A673 (cell line): ENCODE data around the gene NEURL1. TPM values are rescaled to one million over a fixed set of nuclear protein-coding genes. Genes with fewer than 3 reads are reported as not detected.
"Not testable (repeated sequence)": the region's sequence is repeated elsewhere in the genome, so short reads cannot be mapped to it uniquely, and the experiment has no call there.

Experiments
- BruUV-seq: library from RNA; stranded (reverse); fragments of 400-500 nt; replicated peaks from 2 replicates; lab custom pipeline; 2021; lab: Mats Ljungman, UMichigan
- CTCF ChIA-PET: fragments of 300-600 bp; sonication (Branson Sonifier 250); formaldehyde crosslinking; loops from one replicate; lab custom pipeline; 2022; ENCODE audit warnings: antibody characterized with exemption; lab: Charles Lee
- POLR2A ChIA-PET: fragments of 300-600 bp; sonication (Branson Sonifier 250); formaldehyde crosslinking; loops from one replicate; lab custom pipeline; 2022; ENCODE audit warnings: antibody characterized with exemption; ENCODE audit not compliant: low non-redundant PET; lab: Charles Lee
- DNase-seq: peaks from one replicate; pipeline ENCODE4 v3.0.0-alpha.2; 2015; ENCODE audit warnings: low spot score
- H3K27ac ChIP-seq: fragments of 200-600 bp; sonication (generic); 2 replicates; pipeline ENCODE4 v1.5.1; 2016; ENCODE audit warnings: mixed run types, low read depth, mild to moderate bottlenecking, mixed read lengths, antibody characterized with exemption, low read length; ENCODE audit not compliant: poor library complexity, severe bottlenecking
- H3K27me3 ChIP-seq: fragments of 200-600 bp; sonication (generic); replicated peaks from 2 replicates; pipeline ENCODE4 v1.6.1; 2017; ENCODE audit warnings: mixed run types, low read depth, mild to moderate bottlenecking, mixed read lengths, antibody characterized with exemption, low read length; ENCODE audit not compliant: insufficient read depth, poor library complexity
- H3K36me3 ChIP-seq: fragments of 200-600 bp; sonication (generic); 2 replicates; pipeline ENCODE4 v1.6.1; 2016; ENCODE audit warnings: mixed run types, mild to moderate bottlenecking, mixed read lengths, antibody characterized with exemption, low read length; ENCODE audit not compliant: insufficient read depth, poor library complexity, severe bottlenecking
- H3K4me1 ChIP-seq: fragments of 200-600 bp; sonication (generic); 2 replicates; pipeline ENCODE4 v1.6.1; 2017; ENCODE audit warnings: mixed run types, mild to moderate bottlenecking, mixed read lengths, antibody characterized with exemption, low read length; ENCODE audit not compliant: insufficient read depth, poor library complexity, severe bottlenecking
- H3K4me3 ChIP-seq: fragments of 200-600 bp; sonication (generic); 2 replicates; pipeline ENCODE4 v1.5.1; 2016; ENCODE audit warnings: low read depth, mixed run types, mild to moderate bottlenecking, mixed read lengths, low read length; ENCODE audit not compliant: poor library complexity, severe bottlenecking
- H3K9me3 ChIP-seq: fragments of 200-600 bp; sonication (generic); 2 replicates; pipeline ENCODE4 v1.6.1; 2016; ENCODE audit warnings: mixed run types, low read depth, mild to moderate bottlenecking, mixed read lengths, antibody characterized with exemption, low read length; ENCODE audit not compliant: poor library complexity, severe bottlenecking
- CTCF ChIP-seq: fragments of 300-800, 200-600 bp; sonication (generic); conservative IDR thresholded peaks from 2 replicates; pipeline ENCODE4 v1.5.1; 2017; ENCODE audit warnings: low read depth, mild to moderate bottlenecking, antibody characterized with exemption, low read length, moderate library complexity, mixed read lengths
- EZH2 ChIP-seq: fragments of 200-600 bp; sonication (generic); IDR thresholded peaks from 2 replicates; pipeline ENCODE4 v1.6.1; 2017; ENCODE audit warnings: borderline replicate concordance, low read depth, mild to moderate bottlenecking, mixed read lengths, antibody characterized with exemption, low read length; ENCODE audit not compliant: poor library complexity, severe bottlenecking
- intact Hi-C: fragments of 100-400 bp; cut with micrococcal nuclease; formaldehyde crosslinking; loops from one replicate; pipeline ENCODE4 v1.10.0; 2022; ENCODE audit not compliant: unreplicated experiment
- total RNA-seq: library from RNA; stranded (reverse); gene quantifications from 2 replicates; pipeline ENCODE4 v1.2.3, GENCODE V29; 2021

NEURL1 gene
- total RNA-seq, 1 experiment from 2014 or later: 0.52 TPM

GRCh38 chr10:103500481-103500880 is 7.0 kb downstream of the NEURL1 start:
- TF ChIP-seq EZH2 (no peak), CTCF (no peak)
- Histone ChIP-seq H3K9me3 (no peaks in the 10 kb centered on the region), H3K27me3 (peaks cover 30% of the 10 kb centered on the region), H3K36me3 (no peaks in the 10 kb centered on the region), H3K4me3 (no peak overlapping the region), H3K27ac (no peak overlapping the region), H3K4me1 (no peaks in the 10 kb centered on the region)
- no peak for DNase-seq
- no TSS peak for BruUV-seq
- POLR2A ChIA-PET: no interaction called here
- intact Hi-C loops: no loop called here
- CTCF ChIA-PET: no interaction called here

- CTCF ChIA-PET: no interaction called here
- H3K9me3 ChIP-seq: no peaks in the 10 kb centered on the region
- POLR2A ChIA-PET: interaction anchor here (0.6 kb wide), 1 partner anchor 48 kb away, joined by 3 read pairs; no protein-coding TSS in a partner anchor
- no peak for TF ChIP-seq CTCF
- TF ChIP-seq EZH2: no peak
- no TSS peak for BruUV-seq
- intact Hi-C loops: no loop called here
- H3K27ac ChIP-seq: no peak overlapping the region
- H3K4me3 ChIP-seq: no peak overlapping the region
- H3K36me3 ChIP-seq: no peaks in the 10 kb centered on the region
- no peak for DNase-seq
- H3K27me3 ChIP-seq: peaks cover 23% of the 10 kb centered on the region
- H3K4me1 ChIP-seq: no peaks in the 10 kb centered on the region
Measured at GRCh38 chr10:103501186-103501585, 7.7 kb downstream of the NEURL1 start.

GRCh38 chr10:103502849-103503660 is 9.6 kb downstream of the NEURL1 start:
- DNase-seq: no peak
- Histone ChIP-seq H3K36me3 (no peaks in the 10 kb centered on the region), H3K4me3 (no peak overlapping the region), H3K4me1 (no peaks in the 10 kb centered on the region), H3K9me3 (no peaks in the 10 kb centered on the region), H3K27me3 (peaks cover 6% of the 10 kb centered on the region), H3K27ac (no peak overlapping the region)
- TF ChIP-seq CTCF (no peak), EZH2 (no peak)
- BruUV-seq: no TSS peak
- ChIA-PET CTCF (no interaction called here), POLR2A (no interaction called here)
- intact Hi-C loops: no loop called here

GRCh38 chr10:103503777-103504176 is 10.3 kb downstream of the NEURL1 start:
- H3K27ac ChIP-seq, H3K4me3 ChIP-seq, BruUV-seq, CTCF ChIA-PET, DNase-seq, intact Hi-C loops, H3K9me3 ChIP-seq, H3K4me1 ChIP-seq, H3K27me3 ChIP-seq, H3K36me3 ChIP-seq, POLR2A ChIA-PET: not testable (repeated sequence)
